Measurements from ENCODE around the gene FJX1. TPM values are rescaled to one million over a fixed set of nuclear protein-coding genes. Genes with fewer than 3 reads are reported as not detected.

Gene FJX1
- total and polyA plus RNA-seq, 2 experiments from 2014 or later = 9.4 to 16.1 TPM

DNA sequence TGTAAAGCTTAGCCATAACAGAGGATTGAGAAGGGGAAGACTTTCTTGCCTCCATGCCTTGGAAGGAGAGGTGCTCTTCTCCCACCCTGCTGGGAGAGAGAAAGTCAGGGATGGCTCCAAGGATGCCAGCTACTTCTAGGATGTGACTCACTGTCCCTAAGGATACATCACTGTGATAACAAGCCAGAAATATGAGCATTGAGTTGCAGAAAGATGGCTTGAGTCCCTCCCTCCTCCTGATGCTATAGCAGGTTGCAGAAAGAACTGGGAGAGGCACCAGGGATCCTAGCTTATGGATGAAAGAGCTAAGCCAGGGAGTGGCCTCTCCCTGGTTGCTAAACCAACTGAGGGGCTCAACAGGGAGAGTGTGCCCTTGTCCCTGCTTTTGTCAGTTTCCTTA, 27.8 kb upstream of the FJX1 start (continued):
- TF ChIP-seq, protein P1, sequence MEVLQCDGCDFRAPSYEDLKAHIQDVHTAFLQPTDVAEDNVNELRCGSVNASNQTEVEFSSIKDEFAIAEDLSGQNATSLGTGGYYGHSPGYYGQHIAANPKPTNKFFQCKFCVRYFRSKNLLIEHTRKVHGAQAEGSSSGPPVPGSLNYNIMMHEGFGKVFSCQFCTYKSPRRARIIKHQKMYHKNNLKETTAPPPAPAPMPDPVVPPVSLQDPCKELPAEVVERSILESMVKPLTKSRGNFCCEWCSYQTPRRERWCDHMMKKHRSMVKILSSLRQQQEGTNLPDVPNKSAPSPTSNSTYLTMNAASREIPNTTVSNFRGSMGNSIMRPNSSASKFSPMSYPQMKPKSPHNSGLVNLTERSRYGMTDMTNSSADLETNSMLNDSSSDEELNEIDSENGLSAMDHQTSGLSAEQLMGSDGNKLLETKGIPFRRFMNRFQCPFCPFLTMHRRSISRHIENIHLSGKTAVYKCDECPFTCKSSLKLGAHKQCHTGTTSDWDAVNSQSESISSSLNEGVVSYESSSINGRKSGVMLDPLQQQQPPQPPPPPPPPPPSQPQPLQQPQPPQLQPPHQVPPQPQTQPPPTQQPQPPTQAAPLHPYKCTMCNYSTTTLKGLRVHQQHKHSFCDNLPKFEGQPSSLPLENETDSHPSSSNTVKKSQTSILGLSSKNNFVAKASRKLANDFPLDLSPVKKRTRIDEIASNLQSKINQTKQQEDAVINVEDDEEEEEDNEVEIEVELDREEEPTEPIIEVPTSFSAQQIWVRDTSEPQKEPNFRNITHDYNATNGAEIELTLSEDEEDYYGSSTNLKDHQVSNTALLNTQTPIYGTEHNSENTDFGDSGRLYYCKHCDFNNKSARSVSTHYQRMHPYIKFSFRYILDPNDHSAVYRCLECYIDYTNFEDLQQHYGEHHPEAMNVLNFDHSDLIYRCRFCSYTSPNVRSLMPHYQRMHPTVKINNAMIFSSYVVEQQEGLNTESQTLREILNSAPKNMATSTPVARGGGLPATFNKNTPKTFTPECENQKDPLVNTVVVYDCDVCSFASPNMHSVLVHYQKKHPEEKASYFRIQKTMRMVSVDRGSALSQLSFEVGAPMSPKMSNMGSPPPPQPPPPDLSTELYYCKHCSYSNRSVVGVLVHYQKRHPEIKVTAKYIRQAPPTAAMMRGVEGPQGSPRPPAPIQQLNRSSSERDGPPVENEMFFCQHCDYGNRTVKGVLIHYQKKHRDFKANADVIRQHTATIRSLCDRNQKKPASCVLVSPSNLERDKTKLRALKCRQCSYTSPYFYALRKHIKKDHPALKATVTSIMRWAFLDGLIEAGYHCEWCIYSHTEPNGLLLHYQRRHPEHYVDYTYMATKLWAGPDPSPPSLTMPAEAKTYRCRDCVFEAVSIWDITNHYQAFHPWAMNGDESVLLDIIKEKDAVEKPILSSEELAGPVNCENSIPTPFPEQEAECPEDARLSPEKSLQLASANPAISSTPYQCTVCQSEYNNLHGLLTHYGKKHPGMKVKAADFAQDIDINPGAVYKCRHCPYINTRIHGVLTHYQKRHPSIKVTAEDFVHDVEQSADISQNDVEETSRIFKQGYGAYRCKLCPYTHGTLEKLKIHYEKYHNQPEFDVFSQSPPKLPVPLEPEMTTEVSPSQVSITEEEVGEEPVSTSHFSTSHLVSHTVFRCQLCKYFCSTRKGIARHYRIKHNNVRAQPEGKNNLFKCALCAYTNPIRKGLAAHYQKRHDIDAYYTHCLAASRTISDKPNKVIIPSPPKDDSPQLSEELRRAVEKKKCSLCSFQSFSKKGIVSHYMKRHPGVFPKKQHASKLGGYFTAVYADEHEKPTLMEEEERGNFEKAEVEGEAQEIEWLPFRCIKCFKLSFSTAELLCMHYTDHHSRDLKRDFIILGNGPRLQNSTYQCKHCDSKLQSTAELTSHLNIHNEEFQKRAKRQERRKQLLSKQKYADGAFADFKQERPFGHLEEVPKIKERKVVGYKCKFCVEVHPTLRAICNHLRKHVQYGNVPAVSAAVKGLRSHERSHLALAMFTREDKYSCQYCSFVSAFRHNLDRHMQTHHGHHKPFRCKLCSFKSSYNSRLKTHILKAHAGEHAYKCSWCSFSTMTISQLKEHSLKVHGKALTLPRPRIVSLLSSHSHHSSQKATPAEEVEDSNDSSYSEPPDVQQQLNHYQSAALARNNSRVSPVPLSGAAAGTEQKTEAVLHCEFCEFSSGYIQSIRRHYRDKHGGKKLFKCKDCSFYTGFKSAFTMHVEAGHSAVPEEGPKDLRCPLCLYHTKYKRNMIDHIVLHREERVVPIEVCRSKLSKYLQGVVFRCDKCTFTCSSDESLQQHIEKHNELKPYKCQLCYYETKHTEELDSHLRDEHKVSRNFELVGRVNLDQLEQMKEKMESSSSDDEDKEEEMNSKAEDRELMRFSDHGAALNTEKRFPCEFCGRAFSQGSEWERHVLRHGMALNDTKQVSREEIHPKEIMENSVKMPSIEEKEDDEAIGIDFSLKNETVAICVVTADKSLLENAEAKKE (CRISPR knock-in tag; IDR thresholded peaks at IDR 0.05) = no peak
- TF ChIP-seq EZH2phosphoT487 (IDR thresholded peaks at IDR 0.05; ENCODE audit: unreplicated experiment) = no peak

DNA sequence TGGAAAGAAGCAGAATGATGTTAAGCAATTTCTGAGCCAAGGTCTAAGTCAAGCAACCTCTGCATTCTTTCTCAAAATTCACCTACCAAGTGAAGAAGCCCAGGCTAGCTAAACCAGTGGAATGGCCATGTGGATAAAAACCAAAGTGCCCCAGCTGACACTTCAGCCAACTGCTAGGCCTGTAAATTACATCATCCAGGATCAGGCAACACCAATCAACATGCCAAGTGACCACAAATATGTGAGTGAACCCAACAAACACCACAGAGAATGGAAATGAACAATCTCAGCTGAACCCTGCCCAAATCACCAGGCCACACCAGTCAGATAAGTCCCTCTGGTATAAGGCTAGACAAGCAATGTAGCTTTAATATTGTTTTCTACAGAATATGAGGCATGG, 25.1 kb upstream of the FJX1 start:
- Mint-ChIP-seq H3K4me3 (no peak overlapping the region), H3K36me3 (ENCODE audit: low read depth) (no peaks in the 10 kb centered on the region), H3K27me3 (ENCODE audit: insufficient read depth, low read depth, poor library complexity) (no peaks in the 10 kb centered on the region), H3K27ac (no peak overlapping the region), H3K4me1 (no peaks in the 10 kb centered on the region; the same call in 2 of the 3 replicates), H3K9me3 (no peaks in the 10 kb centered on the region; the same call in 2 of the 3 replicates)
- Histone ChIP-seq H3K9me2 (ENCODE audit: insufficient read depth) (no peaks in the 10 kb centered on the region), H3K27ac (ENCODE audit: low read depth) (no peak overlapping the region), H3K27me3 (ENCODE audit: insufficient read depth) (no peaks in the 10 kb centered on the region), H3K4me1 (ENCODE audit: insufficient read depth) (no peaks in the 10 kb centered on the region), H3K4me2 (no peak overlapping the region), H4K20me1 (replicated peaks; ENCODE audit: insufficient read depth) (no peaks in the 10 kb centered on the region), H3F3A (replicated peaks; ENCODE audit: low read depth) (no peaks in the 10 kb centered on the region), H2AFZ (no peak overlapping the region), H3K36me3 (ENCODE audit: insufficient read depth) (no peaks in the 10 kb centered on the region), H3K79me2 (replicated peaks; ENCODE audit: insufficient read depth) (no peaks in the 10 kb centered on the region), H3K4me3 (no peak overlapping the region)
- TF ChIP-seq CREB1 (CRISPR knock-in tag; IDR thresholded peaks at IDR 0.05; ENCODE audit: low read depth) = no peak
- TF ChIP-seq POLR2AphosphoS5 (IDR thresholded peaks at IDR 0.05; ENCODE audit: low read depth) = no peak
- TF ChIP-seq EZH2 (IDR thresholded peaks at IDR 0.05; ENCODE audit: low read depth, unreplicated experiment) = no peak
- TF ChIP-seq, protein P2, sequence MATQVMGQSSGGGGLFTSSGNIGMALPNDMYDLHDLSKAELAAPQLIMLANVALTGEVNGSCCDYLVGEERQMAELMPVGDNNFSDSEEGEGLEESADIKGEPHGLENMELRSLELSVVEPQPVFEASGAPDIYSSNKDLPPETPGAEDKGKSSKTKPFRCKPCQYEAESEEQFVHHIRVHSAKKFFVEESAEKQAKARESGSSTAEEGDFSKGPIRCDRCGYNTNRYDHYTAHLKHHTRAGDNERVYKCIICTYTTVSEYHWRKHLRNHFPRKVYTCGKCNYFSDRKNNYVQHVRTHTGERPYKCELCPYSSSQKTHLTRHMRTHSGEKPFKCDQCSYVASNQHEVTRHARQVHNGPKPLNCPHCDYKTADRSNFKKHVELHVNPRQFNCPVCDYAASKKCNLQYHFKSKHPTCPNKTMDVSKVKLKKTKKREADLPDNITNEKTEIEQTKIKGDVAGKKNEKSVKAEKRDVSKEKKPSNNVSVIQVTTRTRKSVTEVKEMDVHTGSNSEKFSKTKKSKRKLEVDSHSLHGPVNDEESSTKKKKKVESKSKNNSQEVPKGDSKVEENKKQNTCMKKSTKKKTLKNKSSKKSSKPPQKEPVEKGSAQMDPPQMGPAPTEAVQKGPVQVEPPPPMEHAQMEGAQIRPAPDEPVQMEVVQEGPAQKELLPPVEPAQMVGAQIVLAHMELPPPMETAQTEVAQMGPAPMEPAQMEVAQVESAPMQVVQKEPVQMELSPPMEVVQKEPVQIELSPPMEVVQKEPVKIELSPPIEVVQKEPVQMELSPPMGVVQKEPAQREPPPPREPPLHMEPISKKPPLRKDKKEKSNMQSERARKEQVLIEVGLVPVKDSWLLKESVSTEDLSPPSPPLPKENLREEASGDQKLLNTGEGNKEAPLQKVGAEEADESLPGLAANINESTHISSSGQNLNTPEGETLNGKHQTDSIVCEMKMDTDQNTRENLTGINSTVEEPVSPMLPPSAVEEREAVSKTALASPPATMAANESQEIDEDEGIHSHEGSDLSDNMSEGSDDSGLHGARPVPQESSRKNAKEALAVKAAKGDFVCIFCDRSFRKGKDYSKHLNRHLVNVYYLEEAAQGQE (IDR thresholded peaks at IDR 0.05; ENCODE audit: unreplicated experiment) = no peak
- DNase-seq (ENCODE audit: low spot score) = peak; percentile 3
- no peak for ATAC-seq

Data from GM23338 (cell line).